Inflammatory macrophage treated with lipopolysaccharide for 1 hour (primary cell): Measurements from ENCODE around the gene PRIMA1.

ENCODE experiments used
- DNase-seq, 2 donors: peaks; one replicate each; pipeline ENCODE4 v3.0.0-alpha.2; 2020 to 2022

Gene PRIMA1

DNA sequence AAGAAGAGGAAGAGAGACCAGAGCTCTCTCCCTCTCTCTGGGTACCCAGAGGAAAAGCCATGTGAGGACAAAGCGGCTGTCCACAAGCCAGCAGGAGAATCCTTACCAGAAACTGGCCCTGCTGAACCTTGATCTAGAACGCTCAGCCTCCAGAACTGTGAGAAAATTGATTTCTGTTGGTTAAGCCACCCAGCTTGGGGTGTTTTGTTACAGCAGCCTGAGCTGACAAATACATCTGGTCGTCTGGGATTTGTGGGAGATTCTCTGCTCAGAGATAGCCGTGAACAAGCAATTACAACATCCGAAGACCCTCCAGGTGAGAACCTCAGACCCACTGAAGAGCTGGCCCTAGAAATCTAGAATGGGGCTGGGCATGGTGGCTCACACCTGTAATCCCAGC lies 6.5 kb upstream of the PRIMA1 start:
- no peak for DNase-seq

DNA sequence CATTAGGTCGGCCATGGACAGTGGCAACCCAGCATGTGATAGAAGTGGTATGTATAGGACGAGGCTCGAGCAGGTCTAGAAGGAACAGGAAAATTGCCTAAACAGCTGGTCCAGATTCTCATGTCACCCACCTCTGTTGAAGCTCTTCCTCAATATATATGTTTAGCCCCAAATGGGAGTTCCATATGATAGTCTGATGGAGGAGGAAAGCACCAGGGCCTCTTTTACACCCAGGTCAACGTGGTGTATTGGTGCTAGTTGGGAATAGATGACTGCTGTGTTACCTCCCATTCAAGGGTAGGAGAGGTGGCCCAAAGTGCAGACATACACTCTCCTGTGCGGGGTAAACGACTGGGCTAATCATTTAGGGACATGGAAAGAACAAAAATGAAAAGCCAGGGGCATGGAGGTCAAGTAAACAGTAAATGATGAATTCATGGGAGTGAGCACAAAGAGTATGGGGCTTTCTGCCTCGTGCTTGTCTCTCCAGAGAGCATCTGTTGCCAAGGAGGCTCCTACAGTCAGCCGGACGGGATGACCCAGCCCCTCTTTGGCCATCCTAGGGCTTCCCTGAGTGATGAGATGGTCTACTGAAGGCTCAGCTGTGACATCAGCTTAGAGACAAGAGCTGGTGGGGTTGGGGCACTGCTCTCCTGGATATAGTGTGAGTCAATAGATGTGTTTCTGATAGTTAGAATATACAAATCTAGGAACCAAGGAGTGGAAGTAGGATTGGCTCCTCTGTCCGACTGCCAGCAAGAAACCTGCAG lies 5.5 kb upstream of the PRIMA1 start:
- no peak for DNase-seq

DNA sequence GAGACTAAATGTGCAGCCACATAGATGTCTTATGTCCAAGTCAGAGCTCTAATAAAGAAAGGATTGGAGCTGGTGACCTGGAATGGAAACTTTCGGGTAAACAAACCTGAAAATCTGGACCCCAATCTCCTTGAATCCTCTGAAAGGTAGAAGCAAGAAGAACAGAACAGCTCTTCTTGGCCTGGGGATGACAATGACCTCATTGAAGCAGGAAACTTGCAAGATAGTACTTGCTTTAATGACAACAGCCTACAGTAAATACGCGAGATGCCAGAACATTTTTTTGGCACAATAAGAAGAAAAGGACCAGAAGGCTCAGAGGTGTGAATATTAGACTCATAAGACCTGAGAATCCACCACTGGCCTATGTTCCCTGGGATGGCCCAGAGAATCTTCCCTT lies 4.1 kb upstream of the PRIMA1 start:
- no peak for DNase-seq

DNA sequence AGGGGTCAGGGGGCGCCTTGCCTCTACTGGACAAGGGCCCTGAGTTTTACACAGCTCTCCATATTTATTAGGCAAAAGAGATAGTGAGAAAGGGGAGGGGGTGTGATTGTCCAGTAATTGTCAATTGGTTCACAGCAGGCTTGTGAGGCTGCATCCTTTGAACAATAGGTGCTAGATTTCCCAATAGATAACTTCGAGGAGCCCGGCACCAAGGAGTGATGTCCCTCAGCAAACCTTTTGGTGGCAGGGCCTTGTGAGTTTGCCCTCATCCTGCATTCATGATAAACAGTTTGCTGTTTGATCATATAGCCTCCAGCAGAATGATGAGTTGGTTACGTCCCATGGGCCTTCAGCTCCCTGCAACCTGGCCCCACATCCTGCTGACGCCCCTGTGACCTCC lies 2.7 kb upstream of the PRIMA1 start:
- DNase-seq = no peak

DNA sequence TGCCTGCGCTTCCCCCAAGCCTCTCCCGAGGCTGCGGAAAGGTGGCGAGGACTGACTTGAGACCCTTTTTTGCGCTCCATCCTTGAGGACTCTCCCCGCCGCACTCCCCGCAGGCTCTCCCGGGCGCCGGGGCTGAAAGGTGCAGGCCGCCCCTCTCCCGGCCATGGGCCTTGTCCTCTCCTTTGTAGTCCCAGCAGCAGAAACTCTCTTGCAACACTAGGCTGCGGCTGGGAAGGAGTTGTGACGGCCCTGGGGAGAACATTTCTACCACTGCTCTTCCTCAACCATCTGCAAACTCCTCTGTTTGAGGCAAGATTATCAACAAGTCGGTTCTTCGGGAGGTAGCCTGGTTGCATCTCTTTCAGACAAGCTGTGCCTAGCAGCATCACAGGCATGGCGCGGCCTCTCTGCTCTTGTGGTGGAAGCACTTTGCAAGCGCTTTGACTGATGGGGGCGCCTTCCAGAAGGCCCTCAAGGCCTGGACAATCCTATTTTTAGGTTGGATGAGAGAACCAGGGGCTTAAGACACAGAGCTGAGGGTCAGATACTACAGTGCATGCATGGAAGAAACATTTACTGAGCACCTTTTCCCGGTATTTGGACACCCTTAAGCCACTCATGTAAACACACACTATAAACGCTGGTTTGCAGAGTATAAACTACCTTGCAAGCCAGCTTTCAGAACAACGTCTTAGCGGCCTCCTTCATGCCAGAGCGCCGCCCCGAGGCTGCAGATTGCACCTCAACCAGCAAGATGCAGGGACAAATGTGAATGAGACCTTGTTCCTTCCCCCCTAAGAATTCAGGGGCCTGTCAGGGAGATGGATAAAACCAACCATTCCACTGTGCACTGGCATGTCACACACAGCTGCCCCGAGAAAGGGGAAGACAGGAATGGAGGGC lies 1.2 kb upstream of the PRIMA1 start:
- DNase-seq = no peak

DNA sequence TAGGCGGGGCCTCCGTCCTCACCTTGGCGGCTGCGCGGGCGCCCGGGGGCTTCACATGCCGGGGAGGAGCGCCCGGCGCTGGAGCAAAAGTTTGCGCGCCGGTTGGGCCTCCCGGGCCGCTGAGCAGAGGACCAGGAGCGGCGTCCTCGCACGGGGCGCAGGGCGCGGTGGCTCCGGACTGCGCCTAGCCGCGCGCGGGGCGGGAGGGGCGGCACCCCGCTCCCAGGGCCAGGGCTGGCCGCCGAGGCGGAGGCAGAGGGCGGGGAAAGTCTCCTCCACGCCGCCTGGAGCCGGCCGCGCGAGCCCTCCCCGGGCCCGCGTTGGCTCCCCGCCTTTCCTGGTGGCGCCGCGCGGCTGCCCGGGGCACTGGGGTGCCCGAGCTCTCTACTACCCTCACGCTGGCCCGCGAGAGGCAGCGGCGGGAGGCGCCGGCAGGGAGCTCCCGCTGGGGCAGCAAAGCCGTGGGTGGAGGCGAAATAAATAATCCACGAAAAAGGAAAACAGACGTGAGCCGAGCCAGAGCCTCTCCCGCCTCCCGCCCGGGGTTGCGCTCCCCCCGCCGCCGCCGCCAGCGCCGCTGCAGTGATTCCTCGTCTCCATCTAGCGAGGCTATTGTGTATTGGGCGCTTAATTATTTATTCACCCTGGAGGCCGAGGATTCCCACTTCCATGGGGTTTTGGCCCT lies 400 bp upstream of the PRIMA1 start:
- no peak for DNase-seq

DNA sequence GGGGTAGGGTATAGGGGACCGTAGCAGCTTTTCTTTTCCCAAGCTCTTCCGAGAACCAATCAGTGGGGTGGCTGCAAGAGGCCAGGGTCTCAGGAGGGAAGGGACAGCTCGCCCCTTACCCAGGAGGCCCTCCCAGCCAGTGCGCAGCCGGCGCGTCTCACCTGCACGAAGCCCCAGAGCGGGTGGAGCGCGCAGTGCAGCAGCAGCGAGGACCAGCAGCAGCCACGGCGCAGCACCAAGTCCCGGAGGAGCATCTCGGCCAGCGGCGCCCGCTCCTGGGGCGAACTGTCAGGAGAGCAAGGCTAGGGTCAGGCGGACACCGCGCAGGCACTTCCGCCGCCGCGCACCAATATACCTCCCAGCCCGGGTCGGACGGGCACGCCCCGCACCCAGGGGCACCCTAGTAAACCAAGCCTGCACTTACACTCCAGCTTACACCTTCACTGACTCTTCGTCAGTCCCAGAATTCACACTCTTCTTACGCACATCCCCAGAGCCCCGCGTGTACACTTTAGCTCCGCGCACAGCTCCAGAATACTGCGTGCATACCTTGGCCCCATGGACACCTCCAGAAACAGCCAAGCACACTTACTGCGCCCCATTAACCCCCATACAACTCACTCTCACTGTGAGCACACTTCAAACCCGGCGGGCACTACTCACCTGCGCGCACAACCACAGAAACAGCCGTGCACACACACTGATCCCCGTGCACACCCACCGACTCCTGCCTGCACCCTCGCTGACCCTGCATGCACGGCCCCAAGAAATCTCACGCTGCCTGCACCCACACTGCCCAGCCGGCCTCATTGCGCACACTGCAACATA lies 606 bp downstream of the PRIMA1 start:
- DNase-seq = no peak

DNA sequence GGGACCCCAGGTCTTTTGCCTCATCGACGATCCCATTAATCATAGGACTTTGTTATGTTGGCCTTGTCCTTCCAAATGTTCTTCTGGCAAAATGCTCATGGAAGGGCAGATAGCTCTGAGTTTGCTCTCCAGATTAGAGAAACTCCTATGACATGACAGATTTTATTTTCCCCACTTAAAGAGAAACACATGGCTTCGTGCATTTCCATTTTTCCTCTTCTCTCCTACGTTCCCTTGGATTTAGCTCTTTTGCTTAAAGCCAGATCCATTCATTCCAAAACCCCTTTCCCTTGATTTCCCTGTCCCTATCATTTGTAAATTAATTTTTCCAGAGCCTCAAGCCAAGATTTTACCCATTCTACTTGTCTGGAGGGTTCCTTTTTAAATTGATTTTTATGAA lies 2.9 kb downstream of the PRIMA1 start:
- no peak for DNase-seq

DNA sequence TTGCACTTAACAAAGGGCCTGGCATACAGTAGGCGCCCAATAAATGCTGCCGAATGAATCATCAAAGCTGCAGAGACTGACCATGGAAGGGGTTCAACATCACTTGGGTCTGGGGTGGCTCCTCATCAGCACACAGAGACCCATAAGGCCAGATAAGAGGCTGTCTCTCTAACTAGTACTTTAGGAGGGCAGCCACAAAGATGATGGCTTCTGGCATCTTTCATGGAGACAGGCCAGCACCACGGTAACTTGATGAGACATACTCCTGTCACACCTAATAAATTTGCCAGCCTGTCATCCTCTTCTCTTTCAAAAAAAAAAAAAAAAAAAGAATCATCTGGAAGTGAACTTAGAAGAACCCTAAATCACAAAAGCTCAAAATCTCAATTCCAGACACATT lies 3.4 kb downstream of the PRIMA1 start:
- no peak for DNase-seq

DNA sequence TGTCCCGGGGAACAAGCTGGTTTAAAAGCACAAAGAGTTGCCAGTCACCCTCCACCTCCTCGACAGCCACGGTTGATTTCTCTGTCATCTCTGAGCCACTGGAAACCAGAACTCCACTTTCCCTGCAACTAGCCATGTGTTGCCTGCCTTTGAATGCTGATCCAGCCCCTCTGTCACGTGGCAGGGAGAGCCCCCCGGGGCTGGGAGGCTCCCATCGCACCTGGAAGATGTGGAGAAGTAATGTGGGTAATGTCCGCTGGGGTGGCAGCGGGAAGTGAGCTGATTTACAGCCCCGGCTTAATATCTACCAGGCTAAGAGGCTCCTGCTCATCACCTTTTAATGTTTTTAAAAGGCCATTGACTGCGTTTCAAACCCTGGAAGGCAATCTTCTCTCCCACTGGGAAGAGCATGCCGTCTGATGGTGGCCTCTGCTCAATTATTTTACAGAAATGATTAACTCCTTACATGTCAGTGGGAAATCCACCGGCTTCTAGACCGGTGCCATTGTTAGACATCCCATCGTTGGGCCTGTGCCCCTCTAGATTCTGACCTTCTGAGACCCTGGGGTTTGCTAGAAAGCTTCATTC lies 7.4 kb downstream of the PRIMA1 start:
- DNase-seq = no peak

DNA sequence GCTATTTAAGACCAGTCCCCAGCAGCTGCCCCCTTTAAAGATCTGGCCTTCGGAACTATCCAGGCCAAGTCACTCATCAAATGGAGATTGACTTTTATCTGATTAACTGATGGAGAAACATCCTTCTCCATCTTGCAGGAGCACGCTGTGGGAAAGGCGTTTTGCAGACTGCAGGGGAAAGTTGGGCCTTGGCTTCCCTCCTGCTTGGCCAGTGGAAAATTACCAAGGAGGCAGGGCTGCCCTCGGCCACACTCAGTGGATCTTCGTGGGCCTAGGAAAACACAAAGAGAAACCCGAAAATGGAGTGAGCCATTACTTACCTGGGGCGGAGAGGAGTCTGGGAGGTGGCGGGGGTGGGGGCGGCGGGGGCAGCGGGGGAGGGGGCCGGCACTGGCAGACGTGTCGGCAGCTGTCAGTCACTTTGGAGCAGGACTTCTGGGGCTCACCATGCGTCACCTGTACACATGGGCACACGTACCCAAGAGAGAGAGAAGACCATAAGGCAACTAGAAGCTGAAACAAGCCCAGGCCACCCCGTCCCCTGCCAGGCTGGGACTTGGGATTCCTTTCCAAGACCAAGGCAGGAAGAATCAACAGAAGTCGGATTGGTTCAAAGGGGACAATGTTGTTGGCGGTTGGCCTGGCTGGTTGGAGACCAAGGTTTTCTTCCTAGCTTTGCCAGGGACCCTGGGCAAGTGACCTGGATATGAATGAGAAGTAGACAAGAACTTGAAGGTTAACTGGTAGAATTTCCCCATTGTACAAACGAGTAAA lies 9.2 kb downstream of the PRIMA1 start:
- no peak for DNase-seq

DNA sequence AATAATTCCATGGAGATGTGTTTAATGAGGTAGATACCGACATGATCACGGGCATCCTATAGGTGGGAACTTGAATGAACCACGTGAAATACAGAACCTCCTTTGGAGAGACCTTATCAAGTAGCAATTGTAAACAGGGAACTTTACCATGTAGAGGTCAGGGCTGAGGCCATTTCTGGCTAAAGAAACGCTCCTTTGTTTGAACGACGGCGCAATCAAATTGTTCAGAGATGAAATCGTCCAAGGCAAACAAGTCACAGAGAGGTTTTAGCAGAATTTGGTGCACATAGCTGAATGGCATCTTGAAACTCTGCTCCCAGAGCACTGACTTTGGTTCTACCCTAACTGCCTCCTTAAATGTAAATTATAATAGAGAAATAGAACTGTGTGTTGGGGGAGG lies 9.8 kb downstream of the PRIMA1 start:
- DNase-seq = no peak

DNA sequence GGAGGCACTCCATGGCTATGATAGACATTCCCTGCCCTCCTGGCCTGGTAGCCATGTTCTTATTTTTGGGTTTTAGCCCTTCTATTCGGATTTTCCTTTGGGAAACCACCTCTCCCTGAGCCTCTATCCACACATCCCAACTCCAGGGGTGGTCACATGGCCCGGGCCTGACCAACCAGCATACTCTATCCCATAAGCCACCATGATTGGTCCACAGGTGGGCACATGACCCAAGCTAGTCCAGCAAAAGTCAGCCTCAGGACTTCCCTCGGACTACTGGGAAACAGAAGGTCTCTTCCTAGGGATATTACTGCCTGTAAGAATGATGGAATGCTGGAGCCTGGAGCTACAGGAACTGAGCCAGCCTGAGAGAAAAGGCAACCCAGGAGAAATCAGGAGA lies 12.5 kb downstream of the PRIMA1 start:
- no peak for DNase-seq

DNA sequence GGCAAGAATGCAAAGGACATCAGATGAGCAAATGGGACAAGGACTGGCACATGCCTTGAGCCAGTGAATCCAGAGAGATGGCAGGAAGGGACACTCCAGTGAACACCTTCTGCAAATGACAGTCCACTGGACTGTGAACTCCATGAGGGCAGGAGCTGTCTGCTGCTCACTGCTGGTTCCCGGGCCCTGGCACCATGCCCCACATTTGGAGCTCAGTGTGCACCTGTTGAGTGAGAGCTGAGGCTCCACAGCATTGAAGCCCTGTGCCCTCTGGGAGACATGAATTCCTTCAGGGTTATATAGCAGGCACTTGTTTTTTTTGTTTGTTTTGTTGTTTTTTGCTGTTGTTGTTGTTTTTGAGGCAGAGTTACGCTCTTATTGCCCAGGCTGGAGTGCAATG lies 13.1 kb downstream of the PRIMA1 start:
- no peak for DNase-seq

DNA sequence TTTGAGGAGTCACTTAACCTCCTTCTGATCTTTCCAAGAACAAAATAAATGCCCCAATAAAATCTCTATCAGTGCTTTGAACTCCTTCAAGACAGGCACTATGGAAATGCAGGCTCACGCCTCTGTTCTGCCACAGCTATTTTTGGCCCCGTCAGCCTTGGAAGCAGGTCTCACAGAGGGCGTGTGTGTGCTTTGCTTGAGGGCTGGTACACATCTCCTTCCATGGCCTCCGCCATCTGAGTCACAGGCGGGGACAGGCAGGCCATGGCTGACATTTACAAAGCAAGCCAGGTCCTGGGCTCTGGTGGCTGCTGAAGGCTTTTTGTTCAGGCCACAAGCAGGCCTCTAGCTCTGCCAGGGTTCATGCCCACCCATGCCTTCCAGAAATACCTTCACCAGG lies 16.0 kb downstream of the PRIMA1 start:
- no peak for DNase-seq

DNA sequence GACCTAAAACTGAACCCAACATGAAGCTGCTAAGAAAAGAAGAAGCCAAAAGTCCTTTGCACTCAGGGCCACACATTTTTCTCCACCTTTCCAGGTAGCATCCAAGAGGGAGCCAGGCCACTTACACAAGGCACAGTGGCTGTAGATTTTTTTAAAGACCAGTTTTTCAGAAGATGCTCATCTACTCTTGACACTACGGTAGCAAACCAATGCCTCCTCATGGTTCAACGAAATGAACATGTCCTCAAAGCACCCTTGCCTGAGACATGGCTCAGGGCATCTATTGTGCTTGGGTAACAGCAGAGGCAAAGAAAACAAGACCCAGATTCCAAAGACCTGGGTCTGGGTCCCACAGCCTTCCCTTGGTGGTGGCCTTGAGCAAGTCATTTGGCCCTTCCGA lies 22.3 kb downstream of the PRIMA1 start:
- no peak for DNase-seq

DNA sequence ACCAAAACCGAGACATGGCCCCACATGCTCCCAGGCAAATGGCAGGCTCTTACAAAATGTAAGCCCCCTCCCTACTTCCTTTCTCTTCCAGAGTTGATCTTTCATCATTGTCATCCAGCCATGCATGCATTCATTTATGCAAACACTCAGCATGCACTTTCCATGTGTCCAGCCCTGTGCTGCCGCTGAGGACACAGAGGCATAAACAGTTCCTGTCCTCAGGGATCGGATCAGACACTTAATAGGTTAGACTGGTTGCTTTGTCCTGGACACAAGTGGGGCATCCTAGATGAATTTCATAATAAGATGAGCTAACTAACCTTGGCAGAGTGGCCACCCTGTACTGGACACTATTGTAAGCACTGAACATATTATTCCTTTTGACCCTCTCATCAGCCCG lies 23.1 kb downstream of the PRIMA1 start:
- no peak for DNase-seq

DNA sequence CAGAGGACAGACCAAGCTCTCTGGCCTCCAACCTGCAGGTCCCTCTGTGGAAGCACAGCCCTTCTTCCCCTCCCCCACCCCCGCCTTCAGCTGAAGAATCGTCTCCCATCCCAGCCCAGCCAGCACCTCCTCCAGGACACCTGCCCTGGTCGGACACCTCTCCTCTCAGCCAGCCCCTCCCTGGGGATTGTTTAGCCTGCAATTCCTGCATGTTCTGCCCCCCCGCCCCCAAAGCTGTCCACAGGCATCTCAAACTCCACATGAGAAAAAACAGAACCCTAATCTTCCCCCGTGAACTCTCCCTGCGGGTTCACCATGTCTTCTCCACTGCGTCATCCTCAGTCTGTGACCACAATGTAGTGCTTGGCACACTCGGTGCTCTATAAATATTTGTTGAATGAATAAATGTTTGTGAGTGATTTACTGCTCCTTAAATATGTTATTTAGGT lies 24.1 kb downstream of the PRIMA1 start:
- DNase-seq = no peak

DNA sequence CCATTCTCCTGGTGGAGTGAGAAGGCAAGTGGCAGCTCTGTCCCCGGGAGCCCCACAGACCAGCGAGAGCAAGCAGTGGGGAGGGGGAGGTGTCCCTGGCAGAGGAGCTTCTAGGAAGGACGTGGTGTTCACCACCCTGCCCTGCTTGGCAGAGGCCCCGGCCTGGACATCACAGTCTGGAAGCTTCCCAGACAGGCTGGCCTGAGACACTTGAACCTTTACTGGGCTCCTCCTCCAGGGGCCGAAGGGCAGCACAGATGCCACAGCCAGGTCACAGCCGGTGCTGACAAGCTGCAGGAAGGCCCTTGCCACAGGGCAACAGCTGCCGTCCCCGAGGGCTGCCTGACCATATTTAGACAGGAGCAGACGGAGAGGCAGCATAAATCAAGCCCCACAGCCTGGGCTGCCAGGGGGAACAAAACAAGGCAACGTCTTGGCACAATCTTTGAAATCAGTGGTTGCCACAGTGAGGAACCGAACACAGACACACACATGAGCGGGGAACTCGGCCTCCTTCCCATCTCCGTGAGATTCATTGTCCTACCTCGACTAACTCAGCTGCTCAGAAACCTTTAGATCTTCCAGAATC lies 28.5 kb downstream of the PRIMA1 start:
- DNase-seq = no peak

DNA sequence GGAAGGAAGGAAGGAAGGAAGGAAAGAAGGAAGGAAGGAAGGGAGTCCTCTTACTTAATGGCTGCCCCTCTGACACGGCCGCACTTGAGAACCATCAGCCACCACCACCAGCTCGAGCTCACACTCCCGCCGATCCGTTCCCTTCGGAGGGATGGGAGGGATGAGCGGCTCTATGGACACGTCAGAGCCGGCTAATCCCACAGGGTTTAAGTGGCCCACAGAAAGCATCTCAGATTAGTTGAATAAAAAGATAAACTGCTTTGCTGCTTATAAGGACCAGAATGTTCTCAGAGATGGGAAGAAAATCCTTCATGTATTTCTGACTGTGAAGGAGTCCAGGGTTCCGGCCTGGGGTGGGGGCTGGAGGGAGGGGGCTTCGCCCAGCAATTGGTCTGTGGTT lies 31.1 kb downstream of the PRIMA1 start:
- DNase-seq = no peak

DNA sequence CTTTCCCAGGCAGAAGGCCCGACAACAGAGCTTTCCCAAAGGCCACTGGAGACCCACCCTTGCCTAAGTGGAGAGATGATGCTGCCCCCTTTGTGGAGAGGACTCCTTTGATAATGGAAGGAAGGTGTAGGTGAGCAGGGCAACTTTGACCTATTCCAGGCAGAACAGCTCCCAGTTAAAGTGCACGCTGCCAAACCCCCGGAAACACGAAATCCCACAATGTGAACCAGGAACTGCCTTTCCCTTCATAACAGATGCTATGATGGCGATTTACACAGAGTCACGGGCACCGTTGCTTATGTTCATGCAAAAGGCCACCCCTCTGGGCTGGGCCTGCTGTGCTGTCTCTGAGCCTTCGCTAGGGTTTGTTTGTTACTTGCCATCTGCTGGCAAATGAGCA lies 34.6 kb downstream of the PRIMA1 start:
- no peak for DNase-seq
